Left ventricle myocardium inferior (tissue), 1 donor: ENCODE data around the gene C7. TPM values are rescaled to one million over a fixed set of nuclear protein-coding genes. Genes with fewer than 3 reads are reported as not detected.

ENCODE experiments used
- DNase-seq: peaks from one replicate; pipeline ENCODE4 v3.0.0-alpha.2; 2020
- H3K27ac ChIP-seq: fragments of 200-600 bp; replicated peaks from 2 replicates; pipeline ENCODE4 v1.8.0; 2021
- H3K27me3 ChIP-seq: fragments of 200-600 bp; 2 replicates; pipeline ENCODE4 v1.8.0; 2021; ENCODE audit warnings: low read depth
- H3K36me3 ChIP-seq: fragments of 200-600 bp; 2 replicates; pipeline ENCODE4 v1.8.0; 2021
- H3K4me1 ChIP-seq: fragments of 200-600 bp; 2 replicates; pipeline ENCODE4 v1.8.0; 2021
- H3K4me3 ChIP-seq: fragments of 200-600 bp; 2 replicates; pipeline ENCODE4 v1.8.0; 2021; ENCODE audit warnings: mild to moderate bottlenecking, moderate library complexity
- H3K9me3 ChIP-seq: fragments of 200-600 bp; replicated peaks from 2 replicates; pipeline ENCODE4 v1.8.0; 2021
- CTCF ChIP-seq: fragments of 200-600 bp; IDR thresholded peaks from 2 replicates; pipeline ENCODE4 v1.8.0; 2021; ENCODE audit warnings: antibody characterized with exemption, mild to moderate bottlenecking, borderline replicate concordance
- intact Hi-C: fragments of 100-400 bp; cut with micrococcal nuclease; formaldehyde crosslinking; loops from one replicate; pipeline ENCODE4 v1.11.0; 2022
- total RNA-seq: library from RNA; stranded (reverse); fragmentation: NEBNext Ultra II Directional; extraction: Animal tissue kit (Norgen Biotek cat#: 25700); gene quantifications from one replicate; pipeline ENCODE4 v1.2.1, GENCODE V29; 2021
- donor health status: DM: no; HTN: yes; CAD: no; lungs with severe emphysema.

The C7 gene
- total RNA-seq, 1 donor from 2014 or later, result 175 TPM

DNA sequence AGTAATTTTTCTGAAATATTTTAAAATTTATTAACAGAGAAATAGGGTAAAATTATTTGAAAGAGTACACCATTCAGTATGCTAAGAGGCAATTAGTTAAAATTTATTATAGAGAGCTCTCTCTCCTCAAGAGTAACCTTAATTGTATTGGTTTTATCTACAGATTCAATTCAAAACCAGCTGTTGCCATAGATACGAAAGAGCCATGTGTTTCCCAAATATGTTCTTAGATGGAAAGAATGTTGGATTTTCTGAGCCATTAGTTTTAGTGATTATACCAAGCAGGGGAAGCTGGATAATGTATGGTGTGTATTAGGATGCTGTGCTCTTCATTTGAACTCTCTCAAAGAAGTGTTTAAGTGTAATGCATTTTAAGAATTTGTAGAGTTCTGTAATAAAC is 27.8 kb downstream of the C7 start:
- H3K9me3 ChIP-seq, result no peaks in the 10 kb centered on the region
- H3K4me3 ChIP-seq, result no peak overlapping the region
- H3K4me1 ChIP-seq, result no peaks in the 10 kb centered on the region
- H3K27ac ChIP-seq, result no peak overlapping the region
- no peak for TF ChIP-seq CTCF
- intact Hi-C loops, result no loop called here
- H3K27me3 ChIP-seq, result no peaks in the 10 kb centered on the region
- no peak for DNase-seq
- H3K36me3 ChIP-seq, result peaks cover 6% of the 10 kb centered on the region

- no peaks in the 10 kb centered on the region for H3K4me1 ChIP-seq
- intact Hi-C loops, result no loop called here
- no peaks in the 10 kb centered on the region for H3K27me3 ChIP-seq
- TF ChIP-seq CTCF, result no peak
- peaks cover 4% of the 10 kb centered on the region for H3K36me3 ChIP-seq
- no peak overlapping the region for H3K4me3 ChIP-seq
- H3K9me3 ChIP-seq, result no peaks in the 10 kb centered on the region
- no peak overlapping the region for H3K27ac ChIP-seq
- DNase-seq, result no peak
Observed at GRCh38 chr5:40939753-40940152, 30.5 kb downstream of the C7 start.

DNA sequence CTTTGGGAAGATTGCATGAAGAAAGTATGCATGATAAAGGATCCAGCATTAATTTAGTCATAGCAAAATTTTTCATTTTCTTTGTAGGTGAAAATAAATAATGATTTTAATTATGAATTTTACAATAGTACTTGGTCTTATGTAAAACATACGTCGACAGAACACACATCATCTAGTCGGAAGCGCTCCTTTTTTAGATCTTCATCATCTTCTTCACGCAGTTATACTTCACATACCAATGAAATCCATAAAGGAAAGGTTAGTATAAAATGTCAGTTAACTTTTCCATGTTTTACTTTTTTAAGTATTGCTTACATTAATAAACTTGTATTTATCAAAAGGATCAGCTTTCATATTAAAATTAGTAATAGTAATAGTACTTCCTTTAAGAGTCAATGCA is 35.8 kb downstream of the C7 start:
- Histone ChIP-seq H3K4me1 (no peaks in the 10 kb centered on the region), H3K27me3 (no peaks in the 10 kb centered on the region), H3K36me3 (peaks cover 4% of the 10 kb centered on the region), H3K27ac (no peak overlapping the region), H3K9me3 (no peaks in the 10 kb centered on the region), H3K4me3 (no peak overlapping the region)
- DNase-seq, result no peak
- intact Hi-C loops, result no loop called here
- no peak for TF ChIP-seq CTCF

DNA sequence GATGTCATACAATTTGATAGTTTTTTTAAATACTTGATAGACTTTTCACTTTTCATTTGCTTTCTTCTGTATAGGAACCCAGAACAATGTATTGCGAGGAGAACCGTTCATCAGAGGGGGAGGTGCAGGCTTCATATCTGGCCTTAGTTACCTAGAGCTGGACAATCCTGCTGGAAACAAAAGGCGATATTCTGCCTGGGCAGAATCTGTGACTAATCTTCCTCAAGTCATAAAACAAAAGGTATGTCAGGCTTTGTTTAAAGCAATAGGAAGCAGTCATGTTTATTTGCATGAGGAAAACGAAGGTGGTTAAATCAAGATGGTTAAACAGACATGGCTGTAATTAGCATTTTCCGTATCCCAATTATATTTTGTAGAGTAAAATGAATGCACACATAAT is 46.0 kb downstream of the C7 start:
- TF ChIP-seq CTCF, result no peak
- Histone ChIP-seq H3K36me3 (peaks cover 28% of the 10 kb centered on the region), H3K4me3 (no peak overlapping the region), H3K4me1 (no peaks in the 10 kb centered on the region), H3K27me3 (no peaks in the 10 kb centered on the region), H3K9me3 (peaks cover 13% of the 10 kb centered on the region), H3K27ac (no peak overlapping the region)
- intact Hi-C loops, result no loop called here
- DNase-seq, result no peak

DNA sequence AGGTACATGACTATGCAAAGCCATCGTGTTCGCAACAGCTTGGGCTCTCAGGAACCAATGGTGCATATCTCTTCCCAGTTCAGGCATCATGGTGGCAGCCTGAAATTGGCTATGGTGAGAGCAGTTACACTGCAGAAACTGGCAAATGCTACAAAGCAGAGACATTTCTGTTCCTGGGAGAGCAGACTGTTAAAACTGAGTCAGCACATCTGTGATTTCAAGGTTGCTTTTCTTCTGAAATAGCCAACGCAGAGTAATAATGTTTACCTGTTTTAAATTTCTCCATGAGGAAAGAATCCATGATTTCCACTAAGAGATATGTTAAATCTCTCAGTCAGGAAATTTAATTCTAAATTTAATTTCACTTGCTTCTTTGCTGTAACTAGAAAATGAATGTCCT is 47.8 kb downstream of the C7 start:
- Histone ChIP-seq H3K36me3 (peaks cover 22% of the 10 kb centered on the region), H3K4me3 (no peak overlapping the region), H3K27me3 (no peaks in the 10 kb centered on the region), H3K27ac (no peak overlapping the region), H3K9me3 (peaks cover 13% of the 10 kb centered on the region), H3K4me1 (no peaks in the 10 kb centered on the region)
- intact Hi-C loops, result no loop called here
- DNase-seq, result no peak
- no peak for TF ChIP-seq CTCF

GRCh38 chr5:40958811-40959210 is 49.5 kb downstream of the C7 start:
- Histone ChIP-seq H3K4me3 (no peak overlapping the region), H3K36me3 (peaks cover 22% of the 10 kb centered on the region), H3K9me3 (peaks cover 13% of the 10 kb centered on the region), H3K4me1 (no peaks in the 10 kb centered on the region), H3K27ac (no peak overlapping the region), H3K27me3 (no peaks in the 10 kb centered on the region)
- DNase-seq, result no peak
- intact Hi-C loops, result no loop called here
- TF ChIP-seq CTCF, result no peak
